ENCODE measurements around the gene CCDC106.

CCDC106 gene

DNA sequence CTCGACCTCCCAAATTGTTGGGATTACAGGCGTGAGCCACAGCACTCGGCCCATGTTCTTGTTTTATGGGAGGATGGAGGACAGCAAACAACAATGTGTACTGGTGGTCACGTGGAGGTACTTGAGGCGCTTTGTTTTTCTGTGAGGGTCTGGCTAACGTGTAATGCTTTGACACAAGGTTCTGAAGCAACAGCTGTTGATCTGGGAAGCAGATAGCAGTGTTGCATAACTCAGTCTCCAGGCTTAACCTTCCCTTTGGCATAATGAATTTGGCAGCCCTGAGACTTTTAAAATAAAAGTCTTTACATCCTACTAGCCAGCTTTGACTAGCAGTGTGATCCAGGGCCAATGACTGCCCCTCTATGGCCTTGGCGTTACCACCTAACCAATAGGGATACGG lies 14.2 kb upstream of the CCDC106 start:
- H3K4me1 ChIP-seq (ENCODE audit: control insufficient read depth, insufficient read depth, low read length) = peaks cover 12% of the 10 kb centered on the region
- CTCF ChIA-PET = interaction anchor here (0.6 to 6.0 kb wide), 21 partner anchors 9 to 1465 kb away, joined by 3 to 62 read pairs (median 16); partner anchors contain the start of genes CCDC106, HSPBP1, U2AF2 and ZNF784
- POLR2A ChIA-PET = interaction anchor here (1.3 to 4.2 kb wide), 4 partner anchors 9 to 172 kb away, joined by 4 to 22 read pairs (median 6); partner anchors contain the start of genes ISOC2, U2AF2, ZNF581 and ZNF784
- no peaks in the 10 kb centered on the region for H3K9me3 ChIP-seq (ENCODE audit: control insufficient read depth, insufficient read depth, low read depth, low read length)
- H3K36me3 ChIP-seq (ENCODE audit: control insufficient read depth in 2 of 2, insufficient read depth in 1 of 2, low read length in 2 of 2) = peaks cover 5 to 11% of the 10 kb centered on the region in 2 experiments; a peak in 2 of 3 replicates
- TF ChIP-seq ZNF670 (tag by site-specific recombination; IDR thresholded peaks at IDR 0.05; ENCODE audit: low read depth) (no peak), ZNF202 (tag by site-specific recombination; IDR thresholded peaks at IDR 0.05; ENCODE audit: borderline replicate concordance) (no peak), ZNF600 (tag by site-specific recombination; IDR thresholded peaks at IDR 0.05) (no peak), ZNF112 (tag by site-specific recombination; IDR thresholded peaks at IDR 0.05) (no peak), BCL11A (tag by site-specific recombination; IDR thresholded peaks at IDR 0.05; ENCODE audit: low read depth) (no peak), ZNF830 (tag by site-specific recombination; IDR thresholded peaks at IDR 0.05; ENCODE audit: low read depth) (no peak), ZNF394 (tag by site-specific recombination; IDR thresholded peaks at IDR 0.05; ENCODE audit: borderline replicate concordance) (no peak), ZNF529 (tag by site-specific recombination; IDR thresholded peaks at IDR 0.05; ENCODE audit: insufficient replicate concordance) (no peak), ZNF24 (tag by site-specific recombination; IDR thresholded peaks at IDR 0.05) (no peak), ZNF302 (tag by site-specific recombination; IDR thresholded peaks at IDR 0.05; ENCODE audit: low read depth) (no peak)
- TF ChIP-seq, protein P1, sequence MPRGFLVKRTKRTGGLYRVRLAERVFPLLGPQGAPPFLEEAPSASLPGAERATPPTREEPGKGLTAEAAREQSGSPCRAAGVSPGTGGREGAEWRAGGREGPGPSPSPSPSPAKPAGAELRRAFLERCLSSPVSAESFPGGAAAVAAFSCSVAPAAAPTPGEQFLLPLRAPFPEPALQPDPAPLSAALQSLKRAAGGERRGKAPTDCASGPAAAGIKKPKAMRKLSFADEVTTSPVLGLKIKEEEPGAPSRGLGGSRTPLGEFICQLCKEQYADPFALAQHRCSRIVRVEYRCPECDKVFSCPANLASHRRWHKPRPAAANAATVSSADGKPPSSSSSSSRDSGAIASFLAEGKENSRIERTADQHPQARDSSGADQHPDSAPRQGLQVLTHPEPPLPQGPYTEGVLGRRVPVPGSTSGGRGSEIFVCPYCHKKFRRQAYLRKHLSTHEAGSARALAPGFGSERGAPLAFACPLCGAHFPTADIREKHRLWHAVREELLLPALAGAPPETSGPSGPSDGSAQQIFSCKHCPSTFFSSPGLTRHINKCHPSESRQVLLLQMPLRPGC (tag by site-specific recombination; IDR thresholded peaks at IDR 0.05) = no peak
- H3K27ac ChIP-seq (ENCODE audit: extremely low read depth, low read depth, low read length) = no peak overlapping the region
- H3K4me3 ChIP-seq (ENCODE audit: low read depth, low read length) = no peak overlapping the region

DNA sequence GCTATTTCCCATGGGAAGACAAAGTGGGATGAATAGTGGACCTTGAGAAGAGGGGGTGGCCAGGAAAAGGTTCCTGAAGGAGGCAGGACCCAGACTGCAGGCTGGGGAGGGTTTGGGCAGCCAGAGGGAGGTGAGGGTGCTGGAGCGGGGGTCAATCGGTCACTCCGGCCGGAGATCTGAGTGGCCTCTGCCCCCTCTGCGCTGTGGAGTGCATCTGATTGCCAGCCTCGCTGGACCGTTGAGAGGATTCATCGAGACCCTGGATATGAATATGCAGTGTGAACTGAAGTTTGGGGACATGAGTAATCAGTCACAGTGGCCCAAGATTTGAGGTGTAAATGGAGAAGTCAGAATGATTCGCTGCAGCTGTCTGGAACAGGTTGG lies 12.7 kb upstream of the CCDC106 start:
- Histone ChIP-seq H3K27ac (ENCODE audit: extremely low read depth, low read depth, low read length) (peak overlapping the region; percentile 57), H3K4me1 (ENCODE audit: control insufficient read depth, insufficient read depth, low read length) (peaks cover 17% of the 10 kb centered on the region), H3K4me3 (ENCODE audit: low read depth, low read length) (peak overlapping the region; percentile 82), H3K36me3 (ENCODE audit: control insufficient read depth in 2 of 2, insufficient read depth in 1 of 2, low read length in 2 of 2) (peaks cover 5 to 11% of the 10 kb centered on the region in 2 experiments; a peak in 2 of 3 replicates), H3K9me3 (ENCODE audit: control insufficient read depth, insufficient read depth, low read depth, low read length) (no peaks in the 10 kb centered on the region)
- CTCF ChIA-PET = interaction anchor here (2.1 to 6.0 kb wide), 3 partner anchors 19 to 168 kb away, joined by 11 to 35 read pairs (median 26); partner anchors contain the start of gene U2AF2
- POLR2A ChIA-PET = interaction anchor here (0.7 to 4.2 kb wide), 7 partner anchors 8 to 180 kb away, joined by 4 to 22 read pairs (median 7); partner anchors contain the start of genes U2AF2, ZNF581 and ZNF784
- no peak for TF ChIP-seq ZNF394 (tag by site-specific recombination; IDR thresholded peaks at IDR 0.05; ENCODE audit: borderline replicate concordance)
- TF ChIP-seq ZNF335 (tag by site-specific recombination; conservative IDR thresholded peaks at IDR 0.05) = no peak
- no peak for TF ChIP-seq MYNN (tag by site-specific recombination; IDR thresholded peaks at IDR 0.05; ENCODE audit: borderline replicate concordance)
- TF ChIP-seq, protein P2, sequence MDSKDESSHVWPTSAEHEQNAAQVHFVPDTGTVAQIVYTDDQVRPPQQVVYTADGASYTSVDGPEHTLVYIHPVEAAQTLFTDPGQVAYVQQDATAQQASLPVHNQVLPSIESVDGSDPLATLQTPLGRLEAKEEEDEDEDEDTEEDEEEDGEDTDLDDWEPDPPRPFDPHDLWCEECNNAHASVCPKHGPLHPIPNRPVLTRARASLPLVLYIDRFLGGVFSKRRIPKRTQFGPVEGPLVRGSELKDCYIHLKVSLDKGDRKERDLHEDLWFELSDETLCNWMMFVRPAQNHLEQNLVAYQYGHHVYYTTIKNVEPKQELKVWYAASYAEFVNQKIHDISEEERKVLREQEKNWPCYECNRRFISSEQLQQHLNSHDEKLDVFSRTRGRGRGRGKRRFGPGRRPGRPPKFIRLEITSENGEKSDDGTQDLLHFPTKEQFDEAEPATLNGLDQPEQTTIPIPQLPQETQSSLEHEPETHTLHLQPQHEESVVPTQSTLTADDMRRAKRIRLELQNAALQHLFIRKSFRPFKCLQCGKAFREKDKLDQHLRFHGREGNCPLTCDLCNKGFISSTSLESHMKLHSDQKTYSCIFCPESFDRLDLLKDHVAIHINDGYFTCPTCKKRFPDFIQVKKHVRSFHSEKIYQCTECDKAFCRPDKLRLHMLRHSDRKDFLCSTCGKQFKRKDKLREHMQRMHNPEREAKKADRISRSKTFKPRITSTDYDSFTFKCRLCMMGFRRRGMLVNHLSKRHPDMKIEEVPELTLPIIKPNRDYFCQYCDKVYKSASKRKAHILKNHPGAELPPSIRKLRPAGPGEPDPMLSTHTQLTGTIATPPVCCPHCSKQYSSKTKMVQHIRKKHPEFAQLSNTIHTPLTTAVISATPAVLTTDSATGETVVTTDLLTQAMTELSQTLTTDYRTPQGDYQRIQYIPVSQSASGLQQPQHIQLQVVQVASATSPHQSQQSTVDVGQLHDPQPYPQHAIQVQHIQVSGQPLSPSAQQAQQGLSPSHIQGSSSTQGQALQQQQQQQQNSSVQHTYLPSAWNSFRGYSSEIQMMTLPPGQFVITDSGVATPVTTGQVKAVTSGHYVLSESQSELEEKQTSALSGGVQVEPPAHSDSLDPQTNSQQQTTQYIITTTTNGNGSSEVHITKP (tag by site-specific recombination; IDR thresholded peaks at IDR 0.05) = no peak
- TF ChIP-seq SP2 (tag by site-specific recombination; IDR thresholded peaks at IDR 0.05) = no peak
- TF ChIP-seq ZFP69B (tag by site-specific recombination; IDR thresholded peaks at IDR 0.05) = no peak
